Measurements from ENCODE around the gene SPATA33.
A peak's percentile ranks its signal among the peaks of the same experiment; 100 is the strongest.
"Not testable (repeated sequence)": the region's sequence is repeated elsewhere in the genome, so short reads cannot be mapped to it uniquely, and the experiment has no call there.

SPATA33 gene

GRCh38 chr16:89656435-89657121 lies 1.1 kb upstream of the SPATA33 start:
- no peak for DNase-seq
- in situ Hi-C loops (cut with MboI; ENCODE audit: low pct_unique_long_range_greater_than_20kb, low sequenced_read_pairs), result no loop called here

- DNase-seq, result no peak
- in situ Hi-C loops (cut with MboI; ENCODE audit: low pct_unique_long_range_greater_than_20kb, low sequenced_read_pairs), result no loop called here
Measured at GRCh38 chr16:89658221-89658879, 714 bp downstream of the SPATA33 start.

- in situ Hi-C loops (cut with MboI; ENCODE audit: low pct_unique_long_range_greater_than_20kb, low sequenced_read_pairs), result no loop called here
- no peak for DNase-seq
Measured at GRCh38 chr16:89660146-89660545, 2.5 kb downstream of the SPATA33 start.

- in situ Hi-C loops (cut with MboI; ENCODE audit: low pct_unique_long_range_greater_than_20kb, low sequenced_read_pairs), result no loop called here
- DNase-seq, result no peak
Measured at GRCh38 chr16:89661215-89661614, 3.6 kb downstream of the SPATA33 start.

- DNase-seq; in situ Hi-C loops (cut with MboI; ENCODE audit: low pct_unique_long_range_greater_than_20kb, low sequenced_read_pairs): not testable (repeated sequence)
Measured at GRCh38 chr16:89664238-89664637, 6.6 kb downstream of the SPATA33 start.

GRCh38 chr16:89667000-89667399 lies 9.4 kb downstream of the SPATA33 start:
- DNase-seq, result peak; percentile 35
- in situ Hi-C loops (cut with MboI; ENCODE audit: low pct_unique_long_range_greater_than_20kb, low sequenced_read_pairs), result not testable (repeated sequence)

- DNase-seq, result no peak
- in situ Hi-C loops (cut with MboI; ENCODE audit: low pct_unique_long_range_greater_than_20kb, low sequenced_read_pairs), result no loop called here
Measured at GRCh38 chr16:89667633-89668032, 10.0 kb downstream of the SPATA33 start.

GRCh38 chr16:89668790-89669158 lies 11.1 kb downstream of the SPATA33 start:
- no peak for DNase-seq
- in situ Hi-C loops (cut with MboI; ENCODE audit: low pct_unique_long_range_greater_than_20kb, low sequenced_read_pairs), result no loop called here

GRCh38 chr16:89669755-89670154 lies 12.1 kb downstream of the SPATA33 start:
- in situ Hi-C loops (cut with MboI; ENCODE audit: low pct_unique_long_range_greater_than_20kb, low sequenced_read_pairs), result no loop called here

GRCh38 chr16:89670496-89671431 lies 13.1 kb downstream of the SPATA33 start:
- in situ Hi-C loops (cut with MboI; ENCODE audit: low pct_unique_long_range_greater_than_20kb, low sequenced_read_pairs), result no loop called here
- no peak for DNase-seq

More at GRCh38 chr16:89669755-89670154, 12.1 kb downstream of the SPATA33 start:
- DNase-seq, result no peak

GRCh38 chr16:89671565-89671964 lies 13.9 kb downstream of the SPATA33 start:
- in situ Hi-C loops (cut with MboI; ENCODE audit: low pct_unique_long_range_greater_than_20kb, low sequenced_read_pairs); DNase-seq: not testable (repeated sequence)

GRCh38 chr16:89672177-89672941 lies 14.7 kb downstream of the SPATA33 start:
- in situ Hi-C loops (cut with MboI; ENCODE audit: low pct_unique_long_range_greater_than_20kb, low sequenced_read_pairs), result no loop called here

GRCh38 chr16:89678258-89678657 lies 20.6 kb downstream of the SPATA33 start:
- in situ Hi-C loops (cut with MboI; ENCODE audit: low pct_unique_long_range_greater_than_20kb, low sequenced_read_pairs), result no loop called here
- peak; percentile 44 for DNase-seq

More at GRCh38 chr16:89672177-89672941, 14.7 kb downstream of the SPATA33 start:
- DNase-seq, result no peak

GRCh38 chr16:89685916-89686315 lies 28.3 kb downstream of the SPATA33 start:
- no peak for DNase-seq
- in situ Hi-C loops (cut with MboI; ENCODE audit: low pct_unique_long_range_greater_than_20kb, low sequenced_read_pairs), result no loop called here

- DNase-seq, result peak; percentile 94
- in situ Hi-C loops (cut with MboI; ENCODE audit: low pct_unique_long_range_greater_than_20kb, low sequenced_read_pairs), result no loop called here
Measured at GRCh38 chr16:89686520-89687091, 29.0 kb downstream of the SPATA33 start, which contains the start of gene CDK10. Gene CDK10, plus strand, starts transcription at chr16:89686689. Its CDS starts 22 bp downstream, at chr16:89686711.

GRCh38 chr16:89687092-89687940 lies 29.7 kb downstream of the SPATA33 start:
- peak; percentile 51 for DNase-seq
- in situ Hi-C loops (cut with MboI; ENCODE audit: low pct_unique_long_range_greater_than_20kb, low sequenced_read_pairs), result no loop called here

- in situ Hi-C loops (cut with MboI; ENCODE audit: low pct_unique_long_range_greater_than_20kb, low sequenced_read_pairs), result no loop called here
- no peak for DNase-seq
Measured at GRCh38 chr16:89688395-89688794, 30.8 kb downstream of the SPATA33 start.

- no peak for DNase-seq
- in situ Hi-C loops (cut with MboI; ENCODE audit: low pct_unique_long_range_greater_than_20kb, low sequenced_read_pairs), result no loop called here
Measured at GRCh38 chr16:89689142-89689541, 31.5 kb downstream of the SPATA33 start.

Measured in KBM-7 (cell line).